Osteocyte (in vitro differentiated cells): ENCODE measurements around the gene HSD11B2. TPM values are rescaled to one million over a fixed set of nuclear protein-coding genes. Genes with fewer than 3 reads are reported as not detected.

ENCODE experiments used
- DNase-seq: peaks from one replicate; pipeline ENCODE4 v3.0.0; 2021; ENCODE audit warnings: mixed read lengths; ENCODE audit not compliant: unreplicated experiment; ENCODE audit errors: extremely low spot score
- H3K27ac Mint-ChIP-seq: one replicate; pipeline ENCODE4 v1.8.0; 2021; ENCODE audit warnings: mild to moderate bottlenecking, mixed read lengths; ENCODE audit not compliant: unreplicated experiment
- H3K27me3 Mint-ChIP-seq: one replicate; pipeline ENCODE4 v1.8.0; 2021; ENCODE audit warnings: mixed read lengths; ENCODE audit not compliant: unreplicated experiment
- H3K36me3 Mint-ChIP-seq: one replicate; pipeline ENCODE4 v1.8.0; 2021; ENCODE audit warnings: mixed read lengths; ENCODE audit not compliant: unreplicated experiment
- H3K4me1 Mint-ChIP-seq: one replicate; pipeline ENCODE4 v1.8.0; 2021; ENCODE audit warnings: mixed read lengths; ENCODE audit not compliant: unreplicated experiment
- H3K4me3 Mint-ChIP-seq: one replicate; pipeline ENCODE4 v1.8.0; 2021; ENCODE audit warnings: mild to moderate bottlenecking, moderate library complexity, mixed read lengths; ENCODE audit not compliant: unreplicated experiment
- H3K9me3 Mint-ChIP-seq: one replicate; pipeline ENCODE4 v1.8.0; 2021; ENCODE audit warnings: mixed read lengths; ENCODE audit not compliant: unreplicated experiment
- total RNA-seq: library from RNA; stranded (reverse); gene quantifications from 2 replicates; pipeline ENCODE4 v1.2.1, GENCODE V29; 2021
- TF ChIP-seq, protein P1 (sequence below): fragments of 200-600 bp; sonication (generic); IDR thresholded peaks from 2 replicates; pipeline ENCODE4 v1.5.0; 2021; ENCODE audit warnings: antibody characterized with exemption, mild to moderate bottlenecking, moderate library complexity

The HSD11B2 gene
- total RNA-seq, 1 donor from 2014 or later: 0.40 TPM

DNA sequence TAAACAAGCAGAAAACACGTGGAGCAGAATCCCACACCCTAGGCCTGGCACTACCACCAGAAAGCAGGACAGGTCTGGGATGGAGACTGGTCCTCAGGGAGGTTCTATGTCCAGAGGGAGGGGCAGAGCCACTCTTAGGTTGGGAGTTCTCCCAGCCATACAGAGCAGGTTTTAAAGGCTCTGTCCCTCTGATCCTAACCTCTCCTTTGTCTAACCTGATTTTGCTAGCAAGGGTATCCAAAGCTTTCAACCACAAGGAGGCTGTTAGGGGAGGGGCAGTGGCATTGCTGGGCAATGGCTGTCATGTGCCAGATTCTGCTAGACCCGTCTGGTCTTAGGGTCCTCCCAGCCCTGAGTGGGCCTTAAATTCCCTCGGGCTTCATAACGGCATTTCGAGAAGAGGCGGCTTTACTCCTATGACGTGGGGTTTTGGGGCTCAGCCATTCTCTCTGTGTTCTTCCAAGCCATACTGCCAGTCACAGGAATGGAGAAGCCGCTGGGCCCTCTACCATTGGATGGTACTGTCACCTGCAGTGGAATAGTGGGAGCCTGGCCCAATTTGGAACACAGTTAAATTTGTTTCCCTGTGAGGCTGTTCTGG is 43.3 kb upstream of the HSD11B2 start:
- Mint-ChIP-seq H3K27ac (no peak overlapping the region), H3K4me3 (no peak overlapping the region), H3K27me3 (peaks cover 32% of the 10 kb centered on the region), H3K9me3 (no peaks in the 10 kb centered on the region), H3K36me3 (no peaks in the 10 kb centered on the region), H3K4me1 (peaks cover 6% of the 10 kb centered on the region)
- TF ChIP-seq, protein P1, sequence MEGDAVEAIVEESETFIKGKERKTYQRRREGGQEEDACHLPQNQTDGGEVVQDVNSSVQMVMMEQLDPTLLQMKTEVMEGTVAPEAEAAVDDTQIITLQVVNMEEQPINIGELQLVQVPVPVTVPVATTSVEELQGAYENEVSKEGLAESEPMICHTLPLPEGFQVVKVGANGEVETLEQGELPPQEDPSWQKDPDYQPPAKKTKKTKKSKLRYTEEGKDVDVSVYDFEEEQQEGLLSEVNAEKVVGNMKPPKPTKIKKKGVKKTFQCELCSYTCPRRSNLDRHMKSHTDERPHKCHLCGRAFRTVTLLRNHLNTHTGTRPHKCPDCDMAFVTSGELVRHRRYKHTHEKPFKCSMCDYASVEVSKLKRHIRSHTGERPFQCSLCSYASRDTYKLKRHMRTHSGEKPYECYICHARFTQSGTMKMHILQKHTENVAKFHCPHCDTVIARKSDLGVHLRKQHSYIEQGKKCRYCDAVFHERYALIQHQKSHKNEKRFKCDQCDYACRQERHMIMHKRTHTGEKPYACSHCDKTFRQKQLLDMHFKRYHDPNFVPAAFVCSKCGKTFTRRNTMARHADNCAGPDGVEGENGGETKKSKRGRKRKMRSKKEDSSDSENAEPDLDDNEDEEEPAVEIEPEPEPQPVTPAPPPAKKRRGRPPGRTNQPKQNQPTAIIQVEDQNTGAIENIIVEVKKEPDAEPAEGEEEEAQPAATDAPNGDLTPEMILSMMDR: no peak
- peak; percentile 53 for DNase-seq

DNA sequence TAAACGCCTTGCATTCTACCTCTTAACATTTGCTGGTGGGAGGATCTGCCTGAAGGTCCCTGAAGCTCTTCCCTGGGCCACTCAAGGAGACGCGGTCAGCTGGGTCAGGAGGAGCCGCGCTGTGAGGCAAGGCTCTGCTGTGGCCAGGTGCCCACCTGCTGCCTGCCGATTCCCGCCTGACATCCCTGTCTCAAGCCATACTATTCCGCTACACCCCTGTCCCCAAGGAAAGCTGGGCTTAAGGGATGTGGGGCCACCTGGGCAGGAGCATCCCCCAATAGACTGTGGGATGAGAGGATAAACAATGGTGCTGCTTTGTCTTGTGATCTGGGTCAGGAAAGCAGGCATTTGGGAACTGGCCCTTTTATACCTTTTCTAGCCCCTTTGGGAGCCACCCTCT is 42.7 kb upstream of the HSD11B2 start:
- Mint-ChIP-seq H3K4me3 (no peak overlapping the region), H3K27me3 (peaks cover 32% of the 10 kb centered on the region), H3K4me1 (peaks cover 9% of the 10 kb centered on the region), H3K9me3 (no peaks in the 10 kb centered on the region), H3K36me3 (no peaks in the 10 kb centered on the region), H3K27ac (no peak overlapping the region)
- DNase-seq: peak; percentile 67
- TF ChIP-seq, protein P1: no peak

DNA sequence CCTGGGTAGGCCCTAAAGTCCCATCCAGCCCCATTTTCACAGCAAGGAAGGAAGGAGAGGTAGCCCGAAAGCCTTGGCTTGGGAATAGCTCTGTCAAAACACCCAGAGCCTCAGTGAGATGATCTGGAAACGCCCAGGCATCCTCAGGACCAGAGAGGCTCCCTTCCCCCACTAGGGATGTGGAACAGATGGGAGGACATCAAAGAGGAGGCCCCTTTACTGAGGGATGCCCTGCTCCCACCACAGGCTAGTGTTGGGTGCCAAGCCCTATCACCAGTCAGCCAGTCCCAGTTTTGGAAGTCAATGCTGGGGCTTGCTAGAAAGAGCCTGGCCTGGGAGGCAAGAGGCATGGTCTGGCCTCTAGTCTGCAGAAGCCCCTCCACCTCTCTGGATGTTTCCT is 42.3 kb upstream of the HSD11B2 start:
- Mint-ChIP-seq H3K4me1 (peaks cover 10% of the 10 kb centered on the region), H3K4me3 (no peak overlapping the region), H3K36me3 (no peaks in the 10 kb centered on the region), H3K27ac (no peak overlapping the region), H3K9me3 (no peaks in the 10 kb centered on the region), H3K27me3 (peaks cover 32% of the 10 kb centered on the region)
- DNase-seq: peak; percentile 62
- TF ChIP-seq, protein P1: no peak

DNA sequence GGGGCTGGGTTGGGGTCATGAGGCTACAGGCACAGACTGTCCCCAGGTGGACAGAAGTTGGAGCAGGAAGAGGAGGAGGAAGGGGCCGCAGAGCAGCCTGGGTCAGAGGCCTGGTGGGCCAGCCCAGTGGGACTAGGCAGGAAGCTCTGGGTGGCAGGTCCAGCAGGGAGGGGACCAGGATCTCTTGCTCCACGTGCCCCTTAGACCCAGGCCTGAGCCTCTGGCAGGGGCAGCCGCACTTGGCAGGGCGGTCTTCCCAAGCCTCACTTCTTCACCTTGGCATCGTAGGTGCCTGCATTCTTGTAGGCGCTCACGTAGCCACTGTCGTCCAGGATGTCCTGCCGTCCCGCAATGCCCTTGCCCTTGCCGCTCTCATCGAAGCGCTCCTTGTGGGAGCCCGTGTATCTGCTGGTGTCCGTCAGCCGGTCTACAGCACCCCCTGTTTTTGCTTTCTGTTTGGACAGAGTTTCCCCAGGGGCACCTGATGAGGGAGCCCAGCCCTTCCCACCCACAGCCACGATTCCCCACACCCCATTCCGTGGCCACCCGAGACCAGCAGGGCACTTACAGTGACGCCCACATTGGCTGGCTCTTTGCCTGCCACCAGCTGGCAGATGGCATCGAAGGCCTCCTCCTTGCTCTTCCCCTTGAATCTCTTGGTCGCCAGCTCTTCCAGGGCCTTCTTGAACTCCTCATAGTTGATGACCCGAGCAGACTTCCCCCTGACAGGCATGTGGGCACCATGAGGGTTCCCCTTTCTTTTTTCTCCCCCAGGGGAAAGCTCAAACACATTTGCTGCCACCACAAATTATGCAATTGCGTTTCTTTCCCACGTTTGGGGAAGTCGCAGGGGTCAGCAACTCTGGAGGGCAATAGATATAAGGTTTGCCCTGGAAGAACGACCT is 40.8 kb upstream of the HSD11B2 start:
- TF ChIP-seq, protein P1: no peak
- no peak overlapping the region for H3K4me3 Mint-ChIP-seq
- H3K36me3 Mint-ChIP-seq: no peaks in the 10 kb centered on the region
- H3K9me3 Mint-ChIP-seq: no peaks in the 10 kb centered on the region
- no peak overlapping the region for H3K27ac Mint-ChIP-seq
- no peak for DNase-seq
- H3K4me1 Mint-ChIP-seq: peaks cover 17% of the 10 kb centered on the region
- H3K27me3 Mint-ChIP-seq: peaks cover 19% of the 10 kb centered on the region

DNA sequence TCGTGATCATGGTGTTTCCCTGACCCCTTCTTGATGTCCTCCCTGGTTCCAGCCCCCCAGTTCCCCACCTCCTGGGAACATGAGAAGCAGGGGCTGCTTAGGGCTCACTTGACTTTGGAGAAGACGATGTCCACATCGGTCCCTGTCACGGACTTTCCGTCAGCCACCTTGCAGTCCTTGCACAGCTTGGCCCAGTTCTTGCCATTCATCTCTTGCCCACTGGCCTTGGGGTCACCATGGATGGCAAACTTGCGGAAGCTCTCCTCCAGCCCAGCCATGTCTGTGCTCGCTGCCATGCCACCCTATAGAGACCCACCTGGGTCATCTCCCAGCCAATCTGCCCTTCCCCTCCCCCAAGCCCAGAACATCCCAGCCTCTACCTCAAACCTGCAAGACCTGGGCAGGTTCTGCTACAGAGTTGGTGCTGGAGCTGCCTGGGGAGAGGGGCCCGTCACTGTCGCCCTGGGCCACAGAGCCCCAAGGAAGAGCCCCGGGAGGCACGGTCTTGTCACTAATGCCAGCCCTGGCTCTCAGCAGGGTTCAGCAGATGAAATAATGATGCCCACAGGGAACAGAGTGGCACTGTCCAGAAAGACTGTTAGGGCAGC is 40.0 kb upstream of the HSD11B2 start:
- Mint-ChIP-seq H3K27me3 (peaks cover 11% of the 10 kb centered on the region), H3K36me3 (no peaks in the 10 kb centered on the region), H3K4me1 (peaks cover 22% of the 10 kb centered on the region), H3K4me3 (no peak overlapping the region), H3K27ac (peak overlapping the region; percentile 52), H3K9me3 (no peaks in the 10 kb centered on the region)
- TF ChIP-seq, protein P1: no peak
- DNase-seq: no peak
